Esophagus (tissue), 2 donors: ENCODE results near the gene SMIM27. TPM values are rescaled to one million over a fixed set of nuclear protein-coding genes. Genes with fewer than 3 reads are reported as not detected.
"Not testable (repeated sequence)": the region's sequence is repeated elsewhere in the genome, so short reads cannot be mapped to it uniquely, and the experiment has no call there.

Source experiments
- H3K27ac ChIP-seq, 2 donors: one replicate each; pipeline ENCODE4 v1.5.1; 2013; ENCODE audit warnings: low read depth in 2 of 2, mild to moderate bottlenecking in 2 of 2, inconsistent platforms in 1 of 2, low read length in 1 of 2, moderate library complexity in 1 of 2
- H3K27me3 ChIP-seq, 2 donors: one replicate each; pipeline ENCODE4 v1.6.1; 2013; ENCODE audit warnings: low read length in 2 of 2, control low read depth in 1 of 2, mild to moderate bottlenecking in 1 of 2; ENCODE audit not compliant: insufficient read depth in 2 of 2, control insufficient read depth in 1 of 2
- H3K36me3 ChIP-seq, 2 donors: one replicate each; pipeline ENCODE4 v1.6.1; 2013; ENCODE audit warnings: low read length in 1 of 2; ENCODE audit not compliant: control insufficient read depth in 2 of 2, insufficient read depth in 2 of 2
- H3K4me1 ChIP-seq, 2 donors: one replicate each; pipeline ENCODE4 v1.6.1; 2013; ENCODE audit warnings: low read length in 1 of 2; ENCODE audit not compliant: control insufficient read depth in 2 of 2, insufficient read depth in 2 of 2
- H3K4me3 ChIP-seq, 2 donors: one replicate each; pipeline ENCODE4 v1.5.1; 2013; ENCODE audit warnings: low read length in 2 of 2, mild to moderate bottlenecking in 2 of 2, low read depth in 1 of 2, moderate library complexity in 1 of 2
- H3K9me3 ChIP-seq, 2 donors: one replicate each; pipeline ENCODE4 v1.6.1; 2013; ENCODE audit warnings: mild to moderate bottlenecking in 2 of 2, low read depth in 1 of 2, low read length in 1 of 2, moderate library complexity in 1 of 2; ENCODE audit not compliant: control insufficient read depth in 2 of 2, insufficient read depth in 1 of 2
- WGBS, 2 donors: extraction: QIAGEN DNeasy Blood & Tissue Kit; methylation state at CpG; one replicate each; pipeline ENCODE4 v1.1.7; 2013; 5-methylcytosine and 5-hydroxymethylcytosine counted together
- polyA plus RNA-seq, 2 donors: library from polyadenylated mRNA; stranded (reverse); fragments of 200-250 nt; gene quantifications; one replicate each; pipeline ENCODE4 v1.2.3, GENCODE V29; 2013
- donor health status: healthy with polysubstance abuse.
- donor health status: Bipolar disorder and iron deficiency.

Gene SMIM27
- polyA plus RNA-seq, 2 donors = 4.4 to 5.4 TPM

DNA sequence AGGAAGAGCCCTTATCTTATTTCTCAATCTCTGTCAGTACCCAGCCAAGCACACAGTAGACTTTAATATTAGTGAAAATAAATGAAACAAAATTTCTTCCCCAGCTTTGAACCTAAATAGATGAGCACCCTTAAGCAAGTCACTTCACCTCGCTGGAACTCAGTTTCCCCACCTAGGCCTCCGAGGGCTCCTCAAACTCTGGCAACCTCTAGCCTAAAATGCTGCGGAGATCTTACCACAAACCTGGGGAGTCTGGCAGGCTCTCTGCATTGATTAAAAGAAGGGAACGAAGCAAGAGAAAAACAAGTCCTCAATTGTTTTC lies 26.5 kb upstream of the SMIM27 start:
- WGBS, 2 donors = 0% methylated on average over 4 of the region's 4 CpGs
- H3K27ac ChIP-seq = peak overlapping the region; percentile 69 to 95

DNA sequence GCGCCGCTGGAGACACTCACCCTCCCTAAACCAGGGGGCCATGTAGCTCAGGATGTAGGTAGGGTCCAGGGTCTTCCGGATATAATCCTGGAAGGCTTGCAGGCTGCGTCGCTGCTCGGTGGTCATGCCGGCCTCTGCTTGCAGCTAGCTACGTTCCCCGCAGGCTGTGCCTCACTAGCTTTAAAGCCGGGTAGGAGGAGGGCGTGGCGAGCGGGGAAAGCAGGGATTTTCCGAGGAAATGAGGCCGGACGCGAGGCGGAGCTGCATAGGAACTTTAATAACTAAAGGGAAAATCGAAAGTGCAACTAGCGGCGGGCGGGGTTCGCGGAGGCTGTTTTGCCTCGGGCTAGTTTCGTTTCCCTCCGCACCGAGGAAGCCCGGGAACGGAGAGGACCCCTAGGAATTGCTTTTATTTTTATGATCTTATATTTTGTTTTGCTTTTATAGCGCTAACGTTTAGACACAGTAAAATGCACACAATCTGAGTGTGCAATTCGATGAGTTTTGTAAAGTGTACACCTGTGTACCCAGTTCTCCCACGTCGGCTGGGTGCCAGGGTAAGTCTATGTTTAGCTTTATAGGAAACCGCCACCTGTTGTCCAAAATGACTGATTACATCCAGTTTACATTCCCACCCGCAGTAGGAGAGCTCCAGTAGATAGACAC lies 26.0 kb upstream of the SMIM27 start, which contains the start of gene RIGI:
Gene RIGI (minus strand): TSS at position 156 of the 666 bp plus-strand sequence. CDS start 30 bp downstream, at position 126.
- H3K27ac ChIP-seq = peak within 1 kb of the TSS; percentile 69 to 95
- H3K27me3 ChIP-seq = no peaks in the 10 kb centered on the region
- H3K9me3 ChIP-seq = no peaks in the 10 kb centered on the region
- WGBS, 2 donors = 0 to 1% methylated on average over 37 of the region's 37 CpGs
- no peaks in the 10 kb centered on the region for H3K36me3 ChIP-seq
- peak within 1 kb of the TSS; percentile 59 to 92 for H3K4me3 ChIP-seq
- H3K4me1 ChIP-seq = peaks cover 0 to 3% of the 10 kb centered on the region in 2 donors

More for the DNA sequence above, 26.5 kb upstream of the SMIM27 start:
- H3K36me3 ChIP-seq = no peaks in the 10 kb centered on the region
- H3K9me3 ChIP-seq = no peaks in the 10 kb centered on the region
- peak overlapping the region; percentile 59 to 92 for H3K4me3 ChIP-seq
- H3K4me1 ChIP-seq = peaks cover 0 to 3% of the 10 kb centered on the region in 2 donors
- H3K27me3 ChIP-seq = no peaks in the 10 kb centered on the region

DNA sequence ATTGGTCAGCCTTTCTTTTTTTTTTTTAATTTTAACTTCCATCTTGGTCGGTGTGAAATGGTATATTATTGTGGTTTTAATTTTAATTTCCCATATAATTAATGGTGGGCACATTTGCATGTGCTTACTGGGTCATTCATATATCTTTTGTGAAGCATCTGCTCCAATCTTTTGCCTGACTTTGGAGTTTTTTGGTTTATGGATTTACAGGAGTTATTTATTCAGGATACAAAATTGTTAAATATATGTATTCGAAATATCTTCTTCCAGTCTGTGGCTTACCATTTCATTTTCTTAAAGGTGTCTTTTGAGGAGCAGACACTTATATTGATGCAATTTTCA lies 25.4 kb upstream of the SMIM27 start:
- peaks cover 0 to 3% of the 10 kb centered on the region in 2 donors for H3K4me1 ChIP-seq
- 10 to 15% methylated on average over 2 of the region's 2 CpGs for WGBS, 2 donors
- H3K4me3 ChIP-seq = peak overlapping the region; percentile 59 to 92
- no peaks in the 10 kb centered on the region for H3K36me3 ChIP-seq
- peak overlapping the region; percentile 69 to 95 for H3K27ac ChIP-seq
- H3K27me3 ChIP-seq = no peaks in the 10 kb centered on the region
- no peaks in the 10 kb centered on the region for H3K9me3 ChIP-seq

DNA sequence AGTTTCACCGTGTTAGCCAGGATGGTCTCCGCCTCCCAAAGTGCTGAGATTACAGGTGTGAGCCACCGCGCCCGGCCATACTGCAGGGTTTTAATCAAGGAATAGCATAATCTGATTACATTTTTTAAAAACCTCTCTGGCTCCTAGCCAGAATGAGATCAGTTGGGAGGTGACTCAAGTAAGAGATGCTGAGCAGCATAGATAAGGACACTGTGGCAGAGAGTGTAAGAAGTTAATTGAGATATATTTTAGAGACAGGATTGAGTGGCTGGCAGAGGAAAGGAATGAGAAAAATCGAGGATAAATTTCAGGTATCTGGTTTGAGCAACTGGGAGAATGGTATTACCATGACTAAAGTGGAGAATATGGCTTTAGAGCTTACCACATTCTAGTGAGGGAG lies 18.8 kb upstream of the SMIM27 start:
- H3K9me3 ChIP-seq = no peaks in the 10 kb centered on the region
- H3K36me3 ChIP-seq = no peaks in the 10 kb centered on the region
- 96 to 97% methylated on average over 6 of the region's 6 CpGs for WGBS, 2 donors
- no peak overlapping the region for H3K27ac ChIP-seq
- no peaks in the 10 kb centered on the region for H3K4me1 ChIP-seq
- no peak overlapping the region for H3K4me3 ChIP-seq
- no peaks in the 10 kb centered on the region for H3K27me3 ChIP-seq

DNA sequence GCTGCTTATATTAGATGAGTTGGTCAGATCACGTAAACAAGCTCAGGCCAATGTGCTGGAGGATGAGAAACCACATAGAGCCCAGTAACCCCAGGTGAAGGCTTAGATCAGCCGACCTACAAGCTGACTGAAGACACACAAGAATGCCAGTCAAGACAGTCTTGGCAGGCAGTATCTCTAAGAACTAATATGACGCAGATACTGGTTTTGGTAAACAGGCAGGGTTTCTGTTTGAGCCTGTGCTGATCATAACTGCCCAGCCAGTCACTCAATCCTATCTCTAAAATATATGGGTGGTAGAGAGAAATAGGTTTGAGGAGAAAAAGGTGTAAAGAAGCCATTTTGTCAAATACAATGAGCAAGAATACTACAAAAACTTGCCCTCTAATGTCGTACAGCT lies 18.3 kb upstream of the SMIM27 start:
- H3K36me3 ChIP-seq = no peaks in the 10 kb centered on the region
- H3K4me1 ChIP-seq = no peaks in the 10 kb centered on the region
- H3K4me3 ChIP-seq = no peak overlapping the region
- WGBS, 2 donors = 95 to 96% methylated on average over 4 of the region's 4 CpGs
- H3K27ac ChIP-seq = no peak overlapping the region
- H3K9me3 ChIP-seq = no peaks in the 10 kb centered on the region
- no peaks in the 10 kb centered on the region for H3K27me3 ChIP-seq

DNA sequence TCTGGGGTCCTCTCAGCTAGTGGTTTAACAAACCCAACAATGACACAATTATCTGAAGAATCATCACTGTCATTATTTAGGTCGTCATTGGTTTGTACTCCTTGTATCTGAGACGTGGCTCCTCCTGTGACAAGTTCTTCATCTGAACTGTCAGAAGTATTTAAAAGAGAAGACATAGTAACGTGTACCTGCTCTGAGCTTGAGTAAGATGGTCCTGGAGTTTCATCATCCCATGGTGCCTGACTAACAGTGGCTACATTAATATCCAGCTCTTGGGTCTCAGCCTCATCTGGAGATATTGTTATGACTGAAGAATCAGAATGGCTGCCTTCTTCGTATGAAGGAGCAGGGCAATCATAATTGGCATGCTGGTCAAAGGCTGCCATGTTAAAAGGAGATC lies 9.1 kb upstream of the SMIM27 start:
- Histone ChIP-seq H3K4me1 (no peaks in the 10 kb centered on the region), H3K36me3 (peaks cover 0 to 3% of the 10 kb centered on the region in 2 donors), H3K4me3 (no peak overlapping the region), H3K27me3 (no peaks in the 10 kb centered on the region), H3K27ac (no peak overlapping the region), H3K9me3 (no peaks in the 10 kb centered on the region)
- WGBS, 2 donors = 92 to 95% methylated on average over 4 of the region's 4 CpGs

DNA sequence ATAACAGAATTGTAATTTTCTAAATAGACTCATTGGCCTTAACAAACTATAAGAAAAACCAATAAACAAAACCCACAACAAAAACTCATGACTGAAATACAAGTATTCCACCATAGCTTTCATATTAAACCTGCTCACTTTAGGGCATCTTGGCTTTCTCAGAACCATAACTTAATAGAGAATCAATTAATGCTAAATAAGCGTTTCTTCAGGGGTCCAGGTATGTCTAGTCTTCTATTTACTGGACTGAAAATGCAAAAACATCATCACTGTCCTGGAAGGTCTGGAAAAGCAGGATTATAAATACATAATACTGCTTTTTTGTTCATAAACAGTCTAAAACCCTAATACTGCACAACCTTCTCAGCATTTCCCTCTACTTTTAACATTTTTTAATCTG lies 6.2 kb upstream of the SMIM27 start:
- Histone ChIP-seq H3K27me3 (no peaks in the 10 kb centered on the region), H3K4me1 (no peaks in the 10 kb centered on the region), H3K27ac (no peak overlapping the region), H3K36me3 (peaks cover 0 to 3% of the 10 kb centered on the region in 2 donors), H3K9me3 (no peaks in the 10 kb centered on the region), H3K4me3 (no peak overlapping the region)
- 89 to 95% methylated on average over 1 of the region's 1 CpG for WGBS, 2 donors

DNA sequence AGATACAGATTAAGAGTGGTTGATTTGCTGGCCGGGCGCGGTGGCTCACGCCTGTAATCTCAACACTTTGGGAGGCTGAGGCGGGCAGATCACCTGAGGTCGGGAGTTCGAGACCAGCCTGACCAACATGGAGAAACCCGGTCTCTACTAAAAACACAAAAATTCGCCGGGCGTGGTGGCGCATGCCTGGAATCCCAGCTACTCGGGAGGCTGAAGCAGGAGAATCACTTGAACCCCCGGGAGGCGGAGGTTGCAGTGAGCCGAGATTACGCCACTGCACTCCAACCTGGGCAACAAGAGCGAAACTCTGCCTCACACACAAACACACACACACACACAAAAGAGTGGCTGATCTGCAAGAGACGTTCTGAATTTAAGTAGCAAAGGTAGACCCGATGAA lies 3.9 kb upstream of the SMIM27 start:
- H3K9me3 ChIP-seq, H3K4me1 ChIP-seq, H3K36me3 ChIP-seq, H3K27ac ChIP-seq, H3K27me3 ChIP-seq, H3K4me3 ChIP-seq: not testable (repeated sequence)
- 97 to 99% methylated on average over 20 of the region's 20 CpGs for WGBS, 2 donors

DNA sequence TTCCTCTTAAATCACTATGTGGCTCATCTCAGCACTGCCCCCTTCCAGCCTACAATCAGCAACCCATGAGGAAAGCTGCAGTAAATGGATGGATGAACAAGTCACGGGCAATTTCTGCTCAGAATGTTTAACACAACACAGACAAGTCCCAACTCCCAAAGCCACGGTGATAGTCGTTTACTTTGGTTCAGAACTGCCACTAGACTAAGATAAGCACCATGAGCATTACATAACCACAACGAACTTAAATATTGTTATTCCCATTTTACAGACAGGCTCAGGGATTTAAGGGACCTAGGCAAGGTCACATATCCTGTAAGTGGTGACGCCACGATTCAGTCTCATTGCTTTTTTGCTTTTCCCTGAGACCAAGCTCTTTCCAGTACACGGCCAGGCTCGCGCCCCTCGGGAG lies 2.0 kb upstream of the SMIM27 start:
- Histone ChIP-seq H3K4me1 (no peaks in the 10 kb centered on the region), H3K27ac (peak overlapping the region; percentile 94 to 97), H3K27me3 (no peaks in the 10 kb centered on the region), H3K4me3 (peak overlapping the region; percentile 83 to 99), H3K9me3 (no peaks in the 10 kb centered on the region), H3K36me3 (no peaks in the 10 kb centered on the region)
- WGBS, 2 donors = 1 to 2% methylated on average over 10 of the region's 10 CpGs

DNA sequence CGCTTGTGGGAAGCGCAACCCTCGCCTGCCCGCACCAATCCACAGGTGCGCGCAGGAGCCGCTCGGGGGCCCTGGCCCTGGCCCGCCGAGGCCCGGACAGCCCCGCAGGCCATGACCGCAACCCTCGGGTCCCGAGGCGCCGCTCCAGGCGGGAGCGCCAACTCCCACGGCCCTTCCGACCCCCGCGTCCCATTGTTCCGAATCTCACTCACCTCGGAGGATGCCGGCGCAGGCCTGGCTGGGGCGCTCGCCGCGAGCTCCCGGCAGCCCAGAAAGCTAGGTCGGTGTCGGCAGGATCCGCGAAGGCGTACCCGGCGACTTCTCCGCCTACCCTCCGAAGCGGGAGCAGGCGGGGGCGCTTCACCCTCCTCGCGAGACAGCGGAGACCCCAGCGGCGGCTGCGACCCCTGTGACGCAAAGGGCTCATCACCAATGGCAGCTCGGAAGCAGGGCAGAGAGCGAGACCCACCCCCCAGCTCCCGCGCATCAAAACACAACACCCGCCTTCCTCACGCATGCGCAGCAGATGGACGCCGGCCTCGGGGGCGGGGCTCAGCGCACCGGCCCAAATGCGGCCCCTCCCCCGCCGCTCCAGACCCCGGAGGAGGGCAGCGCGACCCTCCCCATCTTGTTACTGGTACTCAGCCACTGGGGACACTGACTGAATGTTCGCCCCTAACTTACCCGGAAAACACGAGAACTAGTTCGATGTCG lies 1.4 kb upstream of the SMIM27 start:
- Histone ChIP-seq H3K36me3 (no peaks in the 10 kb centered on the region), H3K27ac (peak overlapping the region; percentile 94 to 97), H3K9me3 (no peaks in the 10 kb centered on the region), H3K4me1 (no peaks in the 10 kb centered on the region), H3K4me3 (peak overlapping the region; percentile 83 to 99), H3K27me3 (no peaks in the 10 kb centered on the region)
- 0% methylated on average over 67 to 75 of the region's 75 CpGs for WGBS, 2 donors
